Activated CD8-positive, alpha-beta memory T cell treated with anti-CD3 and anti-CD28 coated beads for 36 hours (primary cell): ENCODE results near the gene SSBP2. TPM values are rescaled to one million over a fixed set of nuclear protein-coding genes. Genes with fewer than 3 reads are reported as not detected.

ENCODE experiments used
- CTCF ChIA-PET: fragments of 350-600 bp; sonication (Branson Sonifier 250); formaldehyde crosslinking; loops from one replicate; lab custom pipeline; 2021; ENCODE audit warnings: antibody characterized with exemption; lab: Charles Lee
- POLR2A ChIA-PET: fragments of 350-600 bp; sonication (Branson Sonifier 250); formaldehyde crosslinking; loops from one replicate; lab custom pipeline; 2021; ENCODE audit warnings: antibody characterized with exemption; lab: Charles Lee
- total RNA-seq, 2 experiments: library from RNA; stranded (reverse); gene quantifications; one replicate each; pipeline ENCODE4 v1.2.3, GENCODE V29; 2021

SSBP2 gene
- total RNA-seq, 2 experiments from 2014 or later = 7.0 to 9.7 TPM

- POLR2A ChIA-PET = interaction anchor here (0.7 kb wide), 1 partner anchor 21 kb away, joined by 3 read pairs; no protein-coding TSS in a partner anchor
Observed at GRCh38 chr5:81772488-81772887, 21.6 kb upstream of the SSBP2 start.

GRCh38 chr5:81768935-81769452, 18.1 kb upstream of the SSBP2 start:
- CTCF ChIA-PET = no interaction called here
- POLR2A ChIA-PET = no interaction called here

More at GRCh38 chr5:81772488-81772887, 21.6 kb upstream of the SSBP2 start:
- CTCF ChIA-PET = no interaction called here

- ChIA-PET CTCF (no interaction called here), POLR2A (no interaction called here)
Observed at GRCh38 chr5:81767938-81768337, 17.0 kb upstream of the SSBP2 start.

- CTCF ChIA-PET = no interaction called here
Observed at GRCh38 chr5:81767097-81767496, 16.2 kb upstream of the SSBP2 start.

GRCh38 chr5:81766611-81767010, 15.7 kb upstream of the SSBP2 start:
- CTCF ChIA-PET = no interaction called here
- POLR2A ChIA-PET = no interaction called here

More at GRCh38 chr5:81767097-81767496, 16.2 kb upstream of the SSBP2 start:
- POLR2A ChIA-PET = no interaction called here

- ChIA-PET POLR2A (interaction anchor here (1.3 kb wide), 1 partner anchor 12 kb away, joined by 5 read pairs; the partner anchor contains the start of gene SSBP2), CTCF (no interaction called here)
Observed at GRCh38 chr5:81763294-81763928, 12.5 kb upstream of the SSBP2 start.

- POLR2A ChIA-PET = interaction anchor here (1.3 kb wide), 1 partner anchor 12 kb away, joined by 5 read pairs; the partner anchor contains the start of gene SSBP2
- CTCF ChIA-PET = no interaction called here
Observed at GRCh38 chr5:81762853-81763252, 12.0 kb upstream of the SSBP2 start.

GRCh38 chr5:81762401-81762800, 11.5 kb upstream of the SSBP2 start:
- ChIA-PET POLR2A (interaction anchor here (1.3 kb wide), 1 partner anchor 11 kb away, joined by 5 read pairs; the partner anchor contains the start of gene SSBP2), CTCF (no interaction called here)

- ChIA-PET CTCF (no interaction called here), POLR2A (interaction anchor here (1.0 kb wide), 1 partner anchor 210 kb away, joined by 3 read pairs; the partner anchor contains the start of gene ATG10)
Observed at GRCh38 chr5:81761970-81762369, 11.1 kb upstream of the SSBP2 start.

GRCh38 chr5:81761270-81761669, 10.4 kb upstream of the SSBP2 start:
- POLR2A ChIA-PET = interaction anchor here (1.0 kb wide), 1 partner anchor 211 kb away, joined by 3 read pairs; the partner anchor contains the start of gene ATG10
- CTCF ChIA-PET = no interaction called here

- ChIA-PET CTCF (no interaction called here), POLR2A (no interaction called here)
Observed at GRCh38 chr5:81760521-81760920, 9.6 kb upstream of the SSBP2 start.

GRCh38 chr5:81759632-81760005, 8.7 kb upstream of the SSBP2 start:
- ChIA-PET POLR2A (no interaction called here), CTCF (no interaction called here)

GRCh38 chr5:81757404-81757803, 6.5 kb upstream of the SSBP2 start:
- ChIA-PET CTCF (no interaction called here), POLR2A (no interaction called here)

- POLR2A ChIA-PET = no interaction called here
- CTCF ChIA-PET = interaction anchor here (0.6 kb wide), 1 partner anchor 183 kb away, joined by 4 read pairs; no protein-coding TSS in a partner anchor
Observed at GRCh38 chr5:81756016-81756415, 5.1 kb upstream of the SSBP2 start.

- POLR2A ChIA-PET = no interaction called here
- CTCF ChIA-PET = interaction anchor here (0.6 kb wide), 1 partner anchor 184 kb away, joined by 4 read pairs; no protein-coding TSS in a partner anchor
Observed at GRCh38 chr5:81755320-81755719, 4.4 kb upstream of the SSBP2 start.

- POLR2A ChIA-PET = interaction anchor here (0.6 kb wide), 1 partner anchor 343 kb away, joined by 4 read pairs; no protein-coding TSS in a partner anchor
- CTCF ChIA-PET = interaction anchor here (1.0 kb wide), 1 partner anchor 533 kb away, joined by 3 read pairs; no protein-coding TSS in a partner anchor
Observed at GRCh38 chr5:81754621-81755020, 3.7 kb upstream of the SSBP2 start.

GRCh38 chr5:81753429-81753828, 2.5 kb upstream of the SSBP2 start:
- ChIA-PET CTCF (no interaction called here), POLR2A (no interaction called here)

GRCh38 chr5:81752644-81752963, 1.7 kb upstream of the SSBP2 start:
- ChIA-PET POLR2A (interaction anchor here (2.8 kb wide), 1 partner anchor 98 kb away, joined by 48 read pairs; no protein-coding TSS in a partner anchor), CTCF (interaction anchor here (2.0 kb wide), 1 partner anchor 104 kb away, joined by 7 read pairs; no protein-coding TSS in a partner anchor)

GRCh38 chr5:81751836-81752643, 1.1 kb upstream of the SSBP2 start:
- ChIA-PET CTCF (interaction anchor here (1.5 to 2.0 kb wide), 2 partner anchors 100 to 105 kb away, joined by 7 to 10 read pairs; no protein-coding TSS in a partner anchor), POLR2A (interaction anchor here (0.6 to 2.8 kb wide), 7 partner anchors 11 to 220 kb away, joined by 3 to 48 read pairs (median 5); partner anchors contain the start of gene ATG10)
